ENCODE measurements around the gene BUD13. TPM values are rescaled to one million over a fixed set of nuclear protein-coding genes. Genes with fewer than 3 reads are reported as not detected.

The BUD13 gene
- polyA plus RNA-seq, 1 of the 3 experiments (the other 2 are of a cell fraction) = 15.5 TPM

- no peaks in the 10 kb centered on the region for H3F3A ChIP-seq (replicated peaks; ENCODE audit: insufficient read depth)
- peaks cover 2% of the 10 kb centered on the region; the same call in 1 of the 2 replicates for H3K27me3 ChIP-seq (ENCODE audit: insufficient read depth)
- H3K27ac ChIP-seq (ENCODE audit: low read depth in 2 of 2, low read length in 1 of 2) = no peak overlapping the region
- H2AFZ ChIP-seq (ENCODE audit: low read depth) = no peak overlapping the region
- no peak overlapping the region for H3K4me2 ChIP-seq
- H3K9me3 ChIP-seq = no peaks in the 10 kb centered on the region
- WGBS (ENCODE audit: low lambda C conversion rate) = 55% methylated on average over 2 of the region's 2 CpGs
- H3K9ac ChIP-seq = no peak overlapping the region
- no peaks in the 10 kb centered on the region for H4K20me1 ChIP-seq (ENCODE audit: insufficient read depth)
- no peak for TF ChIP-seq SMC3 (IDR thresholded peaks at IDR 0.05; ENCODE audit: low read depth, low read length)
- no peak for TF ChIP-seq ELF1 (IDR thresholded peaks at IDR 0.05)
- TF ChIP-seq ZBTB33 (IDR thresholded peaks at IDR 0.05; ENCODE audit: borderline replicate concordance, low read depth) = no peak
- TF ChIP-seq USF1 (IDR thresholded peaks at IDR 0.05; ENCODE audit: borderline replicate concordance, low read depth) = no peak
- TF ChIP-seq REST (IDR thresholded peaks at IDR 0.05; ENCODE audit: low read depth, low read length) = no peak
- TF ChIP-seq NFIC (IDR thresholded peaks at IDR 0.05; ENCODE audit: borderline replicate concordance) = no peak
- no peak for TF ChIP-seq YY1 (IDR thresholded peaks at IDR 0.05; ENCODE audit: low read depth)
- no peak for TF ChIP-seq FOSL2 (IDR thresholded peaks at IDR 0.05; ENCODE audit: borderline replicate concordance, low read depth)
- TF ChIP-seq TCF12 (IDR thresholded peaks at IDR 0.05) = no peak
- TF ChIP-seq RXRA (IDR thresholded peaks at IDR 0.05; ENCODE audit: borderline replicate concordance, low read depth) = no peak
- no peak for TF ChIP-seq EP300 (IDR thresholded peaks at IDR 0.05; ENCODE audit: borderline replicate concordance in 1 of 2, low read depth in 1 of 2, low read length in 1 of 2)
- TF ChIP-seq JUND (IDR thresholded peaks at IDR 0.05) = no peak
- no peak for TF ChIP-seq CTCF (IDR thresholded peaks at IDR 0.05)
- no peak for TF ChIP-seq MXI1 (IDR thresholded peaks at IDR 0.05; ENCODE audit: low read depth, low read length)
- TF ChIP-seq TAF1 (IDR thresholded peaks at IDR 0.05; ENCODE audit: borderline replicate concordance, low read depth, low read length) = no peak
- TF ChIP-seq FOXJ3 (CRISPR knock-in tag; IDR thresholded peaks at IDR 0.05) = no peak
- no peak for TF ChIP-seq RCOR1 (IDR thresholded peaks at IDR 0.05; ENCODE audit: low read length)
- no peak for TF ChIP-seq MEF2A (IDR thresholded peaks at IDR 0.05; ENCODE audit: borderline replicate concordance, low read depth)
- H3K9me2 ChIP-seq = no peaks in the 10 kb centered on the region
- no peak for DNase-seq
- no peaks in the 10 kb centered on the region for H3K36me3 ChIP-seq (replicated peaks in 1 of 2; ENCODE audit: control insufficient read depth in 1 of 2, insufficient read depth in 2 of 2, low read length in 1 of 2)
- POLR2A ChIA-PET = interaction anchor here (1.2 kb wide), 1 partner anchor 28 kb away, joined by 3 read pairs; no protein-coding TSS in a partner anchor
- no peak overlapping the region for H3K4me3 ChIP-seq (ENCODE audit: low read depth in 2 of 2, low read length in 1 of 2)
- CTCF ChIA-PET = interaction anchor here (0.8 to 10.4 kb wide), 20 partner anchors 11 to 374 kb away, joined by 3 to 91 read pairs (median 6); no protein-coding TSS in a partner anchor
- peaks cover 0 to 17% of the 10 kb centered on the region in 2 experiments; a peak in 1 of 4 replicates for H3K4me1 ChIP-seq (ENCODE audit: control insufficient read depth in 1 of 2, insufficient read depth in 2 of 2, low read depth in 1 of 2, low read length in 1 of 2)
- H3K79me2 ChIP-seq (ENCODE audit: insufficient read depth) = no peaks in the 10 kb centered on the region
Observed at GRCh38 chr11:116731821-116732220, 41.0 kb downstream of the BUD13 start.

Data from SK-N-SH (cell line).